Smooth muscle cell (in vitro differentiated cells): ENCODE measurements around the gene BMS1. TPM values are rescaled to one million over a fixed set of nuclear protein-coding genes. Genes with fewer than 3 reads are reported as not detected.
"Not testable (repeated sequence)": the region's sequence is repeated elsewhere in the genome, so short reads cannot be mapped to it uniquely, and the experiment has no call there.

Experiments
- DNase-seq: peaks from one replicate; lab custom pipeline; 2025; ENCODE audit not compliant: unreplicated experiment; lab: John Stamatoyannopoulos, UW
- H2AFZ ChIP-seq: fragments of 200-600 bp; sonication (generic); 2 replicates; pipeline ENCODE4 v1.6.0; 2016; ENCODE audit warnings: antibody characterized with exemption, low read depth, mild to moderate bottlenecking
- H3F3A ChIP-seq: fragments of 200-600 bp; sonication (generic); 2 replicates; pipeline ENCODE4 v1.6.0; 2017; ENCODE audit warnings: antibody characterized with exemption, low read depth
- H3K27ac ChIP-seq: fragments of 200-600 bp; sonication (generic); 2 replicates; pipeline ENCODE4 v1.5.1; 2016; ENCODE audit warnings: low read depth, mild to moderate bottlenecking
- H3K27me3 ChIP-seq: fragments of 200-600 bp; sonication (generic); 2 replicates; pipeline ENCODE4 v1.6.1; 2016; ENCODE audit warnings: low read depth, mild to moderate bottlenecking
- H3K36me3 ChIP-seq: fragments of 200-600 bp; sonication (generic); 2 replicates; pipeline ENCODE4 v1.5.1; 2016; ENCODE audit warnings: low read depth
- H3K4me1 ChIP-seq: fragments of 200-600 bp; sonication (generic); 2 replicates; pipeline ENCODE4 v1.5.1; 2016; ENCODE audit warnings: low read depth
- H3K4me2 ChIP-seq: fragments of 200-600 bp; sonication (generic); 2 replicates; pipeline ENCODE4 v1.6.0; 2016; ENCODE audit warnings: mild to moderate bottlenecking
- H3K4me3 ChIP-seq: fragments of 200-600 bp; sonication (generic); 2 replicates; pipeline ENCODE4 v1.5.1; 2016; ENCODE audit warnings: mild to moderate bottlenecking
- H3K79me2 ChIP-seq: fragments of 200-600 bp; sonication (generic); 2 replicates; pipeline ENCODE4 v1.6.0; 2016; ENCODE audit warnings: low read depth, mild to moderate bottlenecking
- H3K9ac ChIP-seq: fragments of 200-600 bp; sonication (generic); 2 replicates; pipeline ENCODE4 v1.6.0; 2016; ENCODE audit warnings: low read depth
- H3K9me3 ChIP-seq: fragments of 200-600 bp; sonication (generic); replicated peaks from 2 replicates; pipeline ENCODE4 v1.5.1; 2016; ENCODE audit warnings: low read depth
- H4K20me1 ChIP-seq: fragments of 200-600 bp; sonication (generic); 2 replicates; pipeline ENCODE4 v1.6.0; 2016; ENCODE audit warnings: low read depth
- CTCF ChIP-seq: fragments of 200-600 bp; sonication (generic); IDR thresholded peaks from 2 replicates; pipeline ENCODE4 v1.5.1; 2017; ENCODE audit warnings: borderline replicate concordance, mild to moderate bottlenecking, antibody characterized with exemption; ENCODE audit not compliant: insufficient read depth, poor library complexity, severe bottlenecking
- WGBS: methylation state at CpG from one replicate; pipeline ENCODE4 v1.1.7; 2016; ENCODE audit warnings: low lambda C conversion rate; 5-methylcytosine and 5-hydroxymethylcytosine counted together
- polyA plus RNA-seq: library from polyadenylated mRNA; unstranded; fragments of >200 nt; fragmentation: Nextera tagmentation; extraction: Ambion mirVana; gene quantifications from 2 replicates; pipeline ENCODE4 v1.2.1, GENCODE V29; 2016
- total RNA-seq: library from RNA; depleted of rRNA; stranded (reverse); fragments of >200 nt; gene quantifications from 2 replicates; pipeline ENCODE4 v1.2.3, GENCODE V29; 2014

BMS1 gene
- total and polyA plus RNA-seq, 2 experiments from 2014 or later = 14.9 to 17.5 TPM

DNA sequence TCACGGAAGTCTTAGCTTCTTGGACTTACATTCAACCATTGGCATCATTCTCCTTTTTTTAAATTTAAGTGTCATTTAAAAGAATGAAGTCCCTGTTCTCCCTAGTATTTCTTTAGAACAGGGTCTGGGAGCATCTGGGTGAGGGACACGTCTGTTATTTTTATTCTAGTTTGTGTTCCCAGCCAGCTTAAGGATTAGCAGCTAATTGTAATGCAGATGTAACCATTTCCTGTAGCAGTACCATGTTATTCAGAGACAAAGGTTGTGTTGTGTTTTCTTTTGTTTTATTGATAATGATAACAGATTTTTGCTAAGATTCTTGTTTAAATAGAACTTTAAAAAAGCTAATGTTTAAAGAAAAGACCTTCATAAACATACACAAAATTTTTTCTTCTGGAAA lies 34.3 kb downstream of the BMS1 start:
- Histone ChIP-seq H3K4me3 (no peak overlapping the region), H3K27ac (no peak overlapping the region), H3K27me3 (no peaks in the 10 kb centered on the region), H3K36me3 (no peaks in the 10 kb centered on the region), H2AFZ (no peak overlapping the region), H3K79me2 (peaks cover 24% of the 10 kb centered on the region), H3K4me1 (no peaks in the 10 kb centered on the region), H3K9ac (no peak overlapping the region), H4K20me1 (peaks cover 7% of the 10 kb centered on the region), H3K9me3 (no peaks in the 10 kb centered on the region), H3F3A (no peaks in the 10 kb centered on the region), H3K4me2 (no peak overlapping the region)
- TF ChIP-seq CTCF = no peak
- no peak for DNase-seq
- WGBS = 76% methylated on average over 2 of the region's 2 CpGs

GRCh38 chr10:42817417-42817816 lies 34.8 kb downstream of the BMS1 start:
- not testable (repeated sequence) for DNase-seq, H3K9me3 ChIP-seq, H4K20me1 ChIP-seq, H3K27ac ChIP-seq, H2AFZ ChIP-seq, H3K36me3 ChIP-seq, H3F3A ChIP-seq, H3K4me3 ChIP-seq, H3K4me1 ChIP-seq, H3K9ac ChIP-seq, H3K27me3 ChIP-seq, H3K4me2 ChIP-seq
- WGBS = 93% methylated on average over 3 of the region's 3 CpGs
- H3K79me2 ChIP-seq = peaks cover 21% of the 10 kb centered on the region

- not testable (repeated sequence) for H3F3A ChIP-seq, H3K27ac ChIP-seq, H3K27me3 ChIP-seq, H3K9ac ChIP-seq, DNase-seq, H3K4me3 ChIP-seq, H3K4me2 ChIP-seq, H3K9me3 ChIP-seq, H2AFZ ChIP-seq
- Histone ChIP-seq H3K4me1 (peaks cover 13% of the 10 kb centered on the region), H3K79me2 (peaks cover 11% of the 10 kb centered on the region), H4K20me1 (peaks cover 26% of the 10 kb centered on the region), H3K36me3 (peaks cover 37% of the 10 kb centered on the region)
- 92% methylated on average over 6 of the region's 6 CpGs for WGBS
Observed at GRCh38 chr10:42826759-42827158, 44.2 kb downstream of the BMS1 start.

- no peak overlapping the region for H3K4me3 ChIP-seq
- H3K9me3 ChIP-seq = no peaks in the 10 kb centered on the region
- H3K9ac ChIP-seq = no peak overlapping the region
- no peaks in the 10 kb centered on the region for H3F3A ChIP-seq
- 76% methylated on average over 6 of the region's 6 CpGs for WGBS
- peaks cover 13% of the 10 kb centered on the region for H3K4me1 ChIP-seq
- H4K20me1 ChIP-seq = peaks cover 26% of the 10 kb centered on the region
- H3K4me2 ChIP-seq = no peak overlapping the region
- H3K27ac ChIP-seq = no peak overlapping the region
- DNase-seq = no peak
- no peak for TF ChIP-seq CTCF
- H3K79me2 ChIP-seq = peaks cover 11% of the 10 kb centered on the region
- H3K27me3 ChIP-seq = no peaks in the 10 kb centered on the region
- peaks cover 36% of the 10 kb centered on the region for H3K36me3 ChIP-seq
- H2AFZ ChIP-seq = no peak overlapping the region
Observed at GRCh38 chr10:42827201-42827600, 44.6 kb downstream of the BMS1 start.

DNA sequence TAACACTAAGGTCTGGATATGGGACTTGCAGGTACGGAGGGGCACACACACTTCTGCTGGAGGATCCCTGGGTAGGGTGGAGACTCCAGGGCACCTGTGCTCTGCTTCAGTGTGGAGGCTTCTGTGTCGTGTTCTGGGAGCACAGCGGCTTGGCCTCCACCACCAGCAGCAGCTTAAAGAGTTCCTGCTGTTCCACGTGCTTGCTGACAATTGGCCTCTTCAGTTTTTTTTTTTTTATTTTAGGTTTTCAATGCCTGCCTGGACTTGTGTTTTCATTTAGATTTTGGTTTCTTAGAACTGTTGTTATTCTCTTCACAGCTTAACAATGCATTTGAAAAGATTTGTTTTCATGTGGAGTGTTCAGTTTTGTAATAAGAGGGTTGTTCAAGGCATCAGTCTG lies 45.8 kb downstream of the BMS1 start:
- not testable (repeated sequence) for H3K27ac ChIP-seq, H3K27me3 ChIP-seq, H2AFZ ChIP-seq, H3K4me3 ChIP-seq, H3K4me2 ChIP-seq, DNase-seq, H3K79me2 ChIP-seq, H3F3A ChIP-seq, H3K9me3 ChIP-seq, H3K9ac ChIP-seq
- H4K20me1 ChIP-seq = peaks cover 26% of the 10 kb centered on the region
- 87% methylated on average over 4 of the region's 4 CpGs for WGBS
- peaks cover 13% of the 10 kb centered on the region for H3K4me1 ChIP-seq
- peaks cover 24% of the 10 kb centered on the region for H3K36me3 ChIP-seq
